Keratinocyte (primary cell): ENCODE data around the gene NHERF2. TPM values are rescaled to one million over a fixed set of nuclear protein-coding genes. Genes with fewer than 3 reads are reported as not detected.
A peak's percentile ranks its signal among the peaks of the same experiment; 100 is the strongest.

ENCODE experiments used
- DNase-seq: peaks from one replicate; pipeline ENCODE4 v3.0.0-alpha.2; 2011; ENCODE audit warnings: low read depth, missing footprints, low spot score
- FAIRE-seq: peaks from 2 replicates; lab custom pipeline; 2011; peaks lifted over from hg19 to GRCh38; lab: Jason Lieb, UNC
- H2AFZ ChIP-seq: 2 replicates; pipeline ENCODE4 v1.6.0; 2012; ENCODE audit warnings: low read length, control low read depth, inconsistent platforms; ENCODE audit not compliant: control insufficient read depth
- H3K27ac ChIP-seq: 2 replicates; pipeline ENCODE4 v1.5.1; 2011; ENCODE audit warnings: low read length; ENCODE audit not compliant: control insufficient read depth, insufficient read depth
- H3K27me3 ChIP-seq: 3 replicates; pipeline ENCODE4 v1.6.0; 2011; ENCODE audit warnings: low read length; ENCODE audit not compliant: control insufficient read depth, insufficient read depth; ENCODE audit errors: extremely low read depth
- H3K36me3 ChIP-seq, 2 experiments: 2 replicates in 1 of 2; 3 replicates in 1 of 2; pipeline ENCODE4 v1.5.1; 2011; ENCODE audit warnings: low read length in 2 of 2, mild to moderate bottlenecking in 1 of 2; ENCODE audit not compliant: control insufficient read depth in 2 of 2, insufficient read depth in 2 of 2; ENCODE audit errors: extremely low read depth in 1 of 2
- H3K4me1 ChIP-seq: 3 replicates; pipeline ENCODE4 v1.5.1; 2011; ENCODE audit warnings: low read length; ENCODE audit not compliant: control insufficient read depth, insufficient read depth; ENCODE audit errors: extremely low read depth
- H3K4me2 ChIP-seq: 3 replicates; pipeline ENCODE4 v1.6.0; 2011; ENCODE audit warnings: low read depth, low read length; ENCODE audit not compliant: control insufficient read depth, insufficient read depth; ENCODE audit errors: extremely low read depth
- H3K4me3 ChIP-seq, 3 experiments: fragments of 200-600 bp in 1 of 3; sonication (generic) in 1 of 3; 2 replicates in 2 of 3; 3 replicates in 1 of 3; pipeline ENCODE4 v1.5.1; 2011 to 2016; ENCODE audit warnings: low read length in 3 of 3, mild to moderate bottlenecking in 3 of 3, control low read depth in 2 of 3, inconsistent platforms in 1 of 3, low read depth in 1 of 3, mixed read lengths in 1 of 3, mixed run types in 1 of 3, moderate library complexity in 1 of 3; ENCODE audit not compliant: control insufficient read depth in 2 of 3, insufficient read depth in 2 of 3; ENCODE audit errors: extremely low read depth in 1 of 3
- H3K79me2 ChIP-seq: 2 replicates; pipeline ENCODE4 v1.6.0; 2012; ENCODE audit warnings: low read length; ENCODE audit not compliant: control insufficient read depth, insufficient read depth
- H3K9ac ChIP-seq: 3 replicates; pipeline ENCODE4 v1.6.0; 2011; ENCODE audit warnings: low read length; ENCODE audit not compliant: control insufficient read depth, insufficient read depth; ENCODE audit errors: extremely low read depth
- H3K9me1 ChIP-seq: 3 replicates; pipeline ENCODE4 v1.6.0; 2011; ENCODE audit warnings: low read length; ENCODE audit not compliant: control insufficient read depth, insufficient read depth; ENCODE audit errors: extremely low read depth
- H3K9me3 ChIP-seq: 2 replicates; pipeline ENCODE4 v1.5.1; 2012; ENCODE audit warnings: low read depth, low read length; ENCODE audit not compliant: control insufficient read depth
- H4K20me1 ChIP-seq: 3 replicates; pipeline ENCODE4 v1.6.0; 2011; ENCODE audit warnings: low read length; ENCODE audit not compliant: control insufficient read depth, insufficient read depth; ENCODE audit errors: extremely low read depth
- EZH2 ChIP-seq: IDR thresholded peaks from one replicate; pipeline ENCODE4 v1.6.1; 2012; ENCODE audit warnings: inconsistent platforms, mild to moderate bottlenecking, low read length, moderate library complexity
- dilution Hi-C: fragments of 300-500 bp; cut with MboI; formaldehyde crosslinking; loops from one replicate; pipeline ENCODE4 v1.7.0; 2020; ENCODE audit warnings: low sequenced_read_pairs; ENCODE audit not compliant: extremely low pct_ligation_motif_present
- polyA plus RNA-seq, 5 experiments: library from polyadenylated mRNA; depleted of rRNA in 3 of 5; stranded (reverse) in 3 of 5; stranded (forward) in 1 of 5; unstranded in 1 of 5; fragments of >200 nt; gene quantifications; 1 replicate in 1 of 5; 2 replicates in 3 of 5; 3 replicates in 1 of 5; pipeline versions ENCODE4 v1.2.1 to v1.2.3, GENCODE V29; 2011 to 2012; ENCODE audit warnings: missing spikeins in 2 of 5, low read depth in 1 of 5, low replicate concordance in 1 of 5
- TF ChIP-seq, protein P1 (sequence below), 3 experiments: IDR thresholded peaks in 1 of 3; conservative IDR thresholded peaks in 1 of 3; optimal IDR thresholded peaks in 1 of 3; 2 replicates in 2 of 3; 3 replicates in 1 of 3; pipeline versions ENCODE3 to v1.5.1; 2011; ENCODE audit warnings: low read length in 3 of 3, mild to moderate bottlenecking in 3 of 3, moderate library complexity in 2 of 3, control low read depth in 1 of 3, inconsistent platforms in 1 of 3; ENCODE audit not compliant: insufficient read depth in 2 of 3; ENCODE audit errors: extremely low read depth in 1 of 3

The NHERF2 gene
- polyA plus RNA-seq, 1 donor (not counting 4 experiments of a cell fraction or from before 2014, with no cell fraction given) = 5.9 TPM

DNA sequence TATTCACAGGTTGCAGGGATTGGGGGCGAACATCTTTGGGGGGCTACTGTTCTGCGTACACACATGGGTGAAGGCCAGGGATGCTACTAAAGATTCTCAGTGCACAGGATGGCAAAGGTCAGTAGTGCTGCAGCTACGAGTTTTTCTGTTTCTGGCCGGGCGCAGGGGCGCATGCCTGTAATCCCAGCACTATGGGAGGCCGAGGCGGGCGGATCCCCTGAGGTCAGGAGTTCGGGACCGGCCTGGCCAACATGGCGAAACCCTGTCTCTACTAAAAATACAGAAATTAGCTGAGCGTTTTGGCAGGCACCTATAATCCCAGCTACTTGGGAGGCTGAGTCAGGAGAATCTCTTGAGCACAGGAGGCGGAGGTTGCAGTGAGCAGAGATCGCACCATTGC is 13.2 kb upstream of the NHERF2 start:
- Histone ChIP-seq H3K36me3 (peaks cover 0 to 4% of the 10 kb centered on the region in 2 experiments), H3K9ac (no peak overlapping the region), H3K4me2 (no peak overlapping the region), H3K79me2 (peaks cover 16% of the 10 kb centered on the region), H3K4me3 (no peak overlapping the region), H2AFZ (no peak overlapping the region), H3K27me3 (no peaks in the 10 kb centered on the region), H3K9me3 (no peaks in the 10 kb centered on the region), H3K27ac (no peak overlapping the region), H3K4me1 (peaks cover 18% of the 10 kb centered on the region), H3K9me1 (peaks cover 2% of the 10 kb centered on the region), H4K20me1 (no peaks in the 10 kb centered on the region)
- FAIRE-seq (no peak), DNase-seq (no peak)
- dilution Hi-C loops = no loop called here
- no peak for TF ChIP-seq EZH2
- TF ChIP-seq, protein P1, sequence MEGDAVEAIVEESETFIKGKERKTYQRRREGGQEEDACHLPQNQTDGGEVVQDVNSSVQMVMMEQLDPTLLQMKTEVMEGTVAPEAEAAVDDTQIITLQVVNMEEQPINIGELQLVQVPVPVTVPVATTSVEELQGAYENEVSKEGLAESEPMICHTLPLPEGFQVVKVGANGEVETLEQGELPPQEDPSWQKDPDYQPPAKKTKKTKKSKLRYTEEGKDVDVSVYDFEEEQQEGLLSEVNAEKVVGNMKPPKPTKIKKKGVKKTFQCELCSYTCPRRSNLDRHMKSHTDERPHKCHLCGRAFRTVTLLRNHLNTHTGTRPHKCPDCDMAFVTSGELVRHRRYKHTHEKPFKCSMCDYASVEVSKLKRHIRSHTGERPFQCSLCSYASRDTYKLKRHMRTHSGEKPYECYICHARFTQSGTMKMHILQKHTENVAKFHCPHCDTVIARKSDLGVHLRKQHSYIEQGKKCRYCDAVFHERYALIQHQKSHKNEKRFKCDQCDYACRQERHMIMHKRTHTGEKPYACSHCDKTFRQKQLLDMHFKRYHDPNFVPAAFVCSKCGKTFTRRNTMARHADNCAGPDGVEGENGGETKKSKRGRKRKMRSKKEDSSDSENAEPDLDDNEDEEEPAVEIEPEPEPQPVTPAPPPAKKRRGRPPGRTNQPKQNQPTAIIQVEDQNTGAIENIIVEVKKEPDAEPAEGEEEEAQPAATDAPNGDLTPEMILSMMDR (optimal IDR thresholded peaks at IDR 0.05 in 1 of 3, IDR thresholded peaks at IDR 0.05 in 1 of 3, conservative IDR thresholded peaks at IDR 0.05 in 1 of 3; ENCODE audit: extremely low read depth in 1 of 3, insufficient read depth in 2 of 3, low read length in 3 of 3) = no peak

DNA sequence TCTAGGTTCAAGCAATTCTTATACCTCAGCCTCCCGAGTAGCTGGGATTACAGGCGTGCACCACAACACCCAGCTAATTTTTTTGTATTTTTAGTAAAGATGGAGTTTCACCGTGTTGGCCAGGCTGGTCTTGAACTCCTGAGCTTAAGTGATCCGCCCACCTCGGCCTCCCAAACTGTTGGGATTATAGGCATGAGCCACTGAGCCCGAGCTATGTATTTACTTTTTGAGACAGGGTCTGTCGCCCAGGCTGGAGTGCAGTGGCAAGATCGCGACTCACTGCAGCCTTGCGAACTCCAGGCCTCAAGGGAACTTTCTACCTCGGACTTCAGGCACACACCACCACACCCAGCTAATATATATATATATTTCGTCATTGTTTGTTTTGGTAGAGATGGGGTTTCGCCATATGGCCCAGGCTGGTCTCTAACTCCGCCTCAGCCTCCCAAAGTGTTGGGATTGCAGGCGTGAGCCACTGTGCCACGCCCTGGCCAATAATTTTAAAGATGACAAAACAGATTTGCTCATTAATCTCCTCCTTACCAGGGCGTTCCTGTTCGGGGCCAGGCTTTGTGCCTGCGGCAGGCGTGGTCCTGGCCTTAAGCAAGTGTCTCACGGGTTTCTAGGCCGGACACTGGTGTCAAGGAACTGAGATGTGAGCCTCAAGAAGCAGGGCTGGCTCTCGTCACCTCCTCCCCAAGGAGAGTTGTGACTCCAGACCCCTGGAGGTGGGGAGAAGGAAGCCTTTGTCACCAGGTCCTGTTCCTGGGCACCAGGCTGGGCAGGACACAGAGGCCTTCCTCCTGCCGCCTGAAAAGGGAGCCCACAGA is 11.4 kb upstream of the NHERF2 start:
- H3K36me3 ChIP-seq = no peaks in the 10 kb centered on the region
- H3K4me2 ChIP-seq = peak overlapping the region; percentile 50
- H3K27me3 ChIP-seq = peaks cover 17% of the 10 kb centered on the region
- peak overlapping the region; percentile 29 for H3K27ac ChIP-seq
- no peaks in the 10 kb centered on the region for H3K9me3 ChIP-seq
- H3K9me1 ChIP-seq = peaks cover 2% of the 10 kb centered on the region
- FAIRE-seq (no peak), DNase-seq (no peak)
- no peak overlapping the region for H3K4me3 ChIP-seq
- H3K79me2 ChIP-seq = peaks cover 3% of the 10 kb centered on the region
- TF ChIP-seq, protein P1 (optimal IDR thresholded peaks at IDR 0.05 in 1 of 3, IDR thresholded peaks at IDR 0.05 in 1 of 3, conservative IDR thresholded peaks at IDR 0.05 in 1 of 3; ENCODE audit: extremely low read depth in 1 of 3, insufficient read depth in 2 of 3, low read length in 3 of 3) = no peak
- no peak for TF ChIP-seq EZH2
- dilution Hi-C loops = no loop called here
- H3K9ac ChIP-seq = peak overlapping the region; percentile 46
- peak overlapping the region; percentile 79 for H2AFZ ChIP-seq
- H4K20me1 ChIP-seq = no peaks in the 10 kb centered on the region
- peaks cover 15% of the 10 kb centered on the region for H3K4me1 ChIP-seq
